H1 (cell line): Measurements from ENCODE around the gene EBF3.

Source experiments
- BACH1 ChIP-seq: IDR thresholded peaks from 2 replicates; pipeline ENCODE4 v1.6.1; 2012; ENCODE audit warnings: low read length, improper control_type of control experiment
- RAD21 ChIP-seq, 2 experiments: IDR thresholded peaks in 1 of 2; conservative IDR thresholded peaks in 1 of 2; 2 replicates each; pipeline ENCODE4 v1.6.1; 2011; ENCODE audit warnings: low read depth in 2 of 2, low read length in 2 of 2, improper control_type of control experiment in 1 of 2, inconsistent platforms in 1 of 2, mild to moderate bottlenecking in 1 of 2, moderate library complexity in 1 of 2
- TF ChIP-seq, protein P1 (sequence below), 3 experiments: IDR thresholded peaks; 1 replicate in 2 of 3; 2 replicates in 1 of 3; pipeline versions ENCODE4 v1.5.1 to v1.6.1; 2011; ENCODE audit warnings: low read length in 3 of 3, mild to moderate bottlenecking in 3 of 3, inconsistent platforms in 2 of 3, low read depth in 1 of 3, moderate library complexity in 1 of 3; ENCODE audit not compliant: insufficient read depth in 1 of 3; ENCODE audit errors: control extremely low read depth in 1 of 3

DNA sequence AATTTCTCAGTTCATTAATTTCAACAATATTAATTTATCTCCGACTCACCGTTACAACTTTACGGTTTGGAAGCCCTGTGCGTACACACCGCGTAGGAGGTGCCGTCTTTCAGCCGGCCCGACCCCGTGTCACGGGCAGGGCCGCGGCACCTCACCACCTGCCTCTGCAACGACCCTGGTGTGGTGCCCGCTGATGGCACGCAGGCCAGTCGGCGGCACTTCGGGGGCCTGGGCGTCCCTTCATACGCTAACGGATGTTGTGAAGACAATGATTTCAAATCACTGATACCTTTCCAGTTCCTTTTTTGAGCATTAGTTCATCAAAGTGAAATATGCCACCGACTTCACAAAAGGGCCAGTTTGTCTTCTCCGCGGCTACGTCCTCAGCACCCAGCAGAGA is 125.3 kb downstream of the EBF3 start:
- TF ChIP-seq, protein P1, sequence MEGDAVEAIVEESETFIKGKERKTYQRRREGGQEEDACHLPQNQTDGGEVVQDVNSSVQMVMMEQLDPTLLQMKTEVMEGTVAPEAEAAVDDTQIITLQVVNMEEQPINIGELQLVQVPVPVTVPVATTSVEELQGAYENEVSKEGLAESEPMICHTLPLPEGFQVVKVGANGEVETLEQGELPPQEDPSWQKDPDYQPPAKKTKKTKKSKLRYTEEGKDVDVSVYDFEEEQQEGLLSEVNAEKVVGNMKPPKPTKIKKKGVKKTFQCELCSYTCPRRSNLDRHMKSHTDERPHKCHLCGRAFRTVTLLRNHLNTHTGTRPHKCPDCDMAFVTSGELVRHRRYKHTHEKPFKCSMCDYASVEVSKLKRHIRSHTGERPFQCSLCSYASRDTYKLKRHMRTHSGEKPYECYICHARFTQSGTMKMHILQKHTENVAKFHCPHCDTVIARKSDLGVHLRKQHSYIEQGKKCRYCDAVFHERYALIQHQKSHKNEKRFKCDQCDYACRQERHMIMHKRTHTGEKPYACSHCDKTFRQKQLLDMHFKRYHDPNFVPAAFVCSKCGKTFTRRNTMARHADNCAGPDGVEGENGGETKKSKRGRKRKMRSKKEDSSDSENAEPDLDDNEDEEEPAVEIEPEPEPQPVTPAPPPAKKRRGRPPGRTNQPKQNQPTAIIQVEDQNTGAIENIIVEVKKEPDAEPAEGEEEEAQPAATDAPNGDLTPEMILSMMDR (IDR thresholded peaks at IDR 0.05; ENCODE audit: control extremely low read depth in 1 of 3, insufficient read depth in 1 of 3, low read depth in 1 of 3, low read length in 3 of 3) = no peak
- TF ChIP-seq BACH1 (no peak), RAD21 (IDR thresholded peaks at IDR 0.05 in 1 of 2, conservative IDR thresholded peaks at IDR 0.05 in 1 of 2; ENCODE audit: low read depth in 2 of 2, low read length in 2 of 2) (no peak)
